Loucy (cell line): Measurements from ENCODE around the gene FAM222A.

Source experiments
- EZH2phosphoT487 ChIP-seq: fragments of 200-600 bp; IDR thresholded peaks from 2 replicates; pipeline ENCODE4 v1.6.1; 2018; ENCODE audit warnings: antibody characterized with exemption, mild to moderate bottlenecking, moderate library complexity, borderline replicate concordance
- TF ChIP-seq, protein P1 (sequence below): fragments of 200-600 bp; sonication (generic); conservative IDR thresholded peaks from 2 replicates; pipeline ENCODE4 v1.5.1; 2014; ENCODE audit warnings: mild to moderate bottlenecking, antibody characterized with exemption, low read length

DNA sequence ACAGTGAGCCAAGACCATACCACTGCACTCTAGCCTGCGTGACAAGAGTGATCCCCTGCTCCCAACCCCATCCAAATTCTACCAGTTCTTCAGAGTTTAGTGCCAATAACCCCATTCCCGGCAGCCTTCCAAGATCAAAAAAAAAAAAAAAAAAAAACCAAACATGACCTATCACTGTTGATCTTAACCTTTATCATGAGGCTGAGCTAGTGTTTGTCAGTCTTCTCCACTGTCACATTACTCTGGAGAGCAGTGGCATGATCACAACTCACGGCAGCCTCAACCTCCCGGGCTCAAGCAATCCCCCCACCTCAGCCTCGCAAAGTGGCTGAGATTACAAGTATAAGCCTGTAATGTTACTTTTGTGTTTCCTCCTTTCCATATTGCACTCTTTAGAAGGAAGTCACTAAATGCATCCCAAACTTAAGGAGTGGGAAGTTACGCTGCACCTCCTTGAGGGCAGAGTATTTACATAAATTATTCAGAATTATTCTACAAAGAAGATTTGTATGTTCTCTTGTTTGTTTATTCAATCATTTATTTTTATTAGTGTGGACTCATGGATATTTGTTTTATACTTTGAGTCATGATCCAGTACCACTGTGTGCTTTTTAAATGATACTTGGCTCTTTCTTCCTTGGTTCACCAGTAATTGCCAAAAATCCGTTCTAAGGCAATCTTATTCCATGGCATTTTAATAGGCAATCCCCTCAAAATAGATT is 31.5 kb upstream of the FAM222A start:
- TF ChIP-seq, protein P1, sequence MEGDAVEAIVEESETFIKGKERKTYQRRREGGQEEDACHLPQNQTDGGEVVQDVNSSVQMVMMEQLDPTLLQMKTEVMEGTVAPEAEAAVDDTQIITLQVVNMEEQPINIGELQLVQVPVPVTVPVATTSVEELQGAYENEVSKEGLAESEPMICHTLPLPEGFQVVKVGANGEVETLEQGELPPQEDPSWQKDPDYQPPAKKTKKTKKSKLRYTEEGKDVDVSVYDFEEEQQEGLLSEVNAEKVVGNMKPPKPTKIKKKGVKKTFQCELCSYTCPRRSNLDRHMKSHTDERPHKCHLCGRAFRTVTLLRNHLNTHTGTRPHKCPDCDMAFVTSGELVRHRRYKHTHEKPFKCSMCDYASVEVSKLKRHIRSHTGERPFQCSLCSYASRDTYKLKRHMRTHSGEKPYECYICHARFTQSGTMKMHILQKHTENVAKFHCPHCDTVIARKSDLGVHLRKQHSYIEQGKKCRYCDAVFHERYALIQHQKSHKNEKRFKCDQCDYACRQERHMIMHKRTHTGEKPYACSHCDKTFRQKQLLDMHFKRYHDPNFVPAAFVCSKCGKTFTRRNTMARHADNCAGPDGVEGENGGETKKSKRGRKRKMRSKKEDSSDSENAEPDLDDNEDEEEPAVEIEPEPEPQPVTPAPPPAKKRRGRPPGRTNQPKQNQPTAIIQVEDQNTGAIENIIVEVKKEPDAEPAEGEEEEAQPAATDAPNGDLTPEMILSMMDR = no peak
- no peak for TF ChIP-seq EZH2phosphoT487
